Left colon (tissue), 2 donors: ENCODE measurements around the gene ZCCHC2. TPM values are rescaled to one million over a fixed set of nuclear protein-coding genes. Genes with fewer than 3 reads are reported as not detected.

ENCODE experiments used
- ATAC-seq: fragments of 200-7000 bp; cut with Tn5 transposase; one replicate; pipeline ENCODE4 v1.9.1; 2020; ENCODE audit warnings: mild to moderate bottlenecking, moderate library complexity
- DNase-seq, 2 donors: peaks; one replicate each; pipeline ENCODE4 v3.0.0-alpha.2; 2020
- intact Hi-C, 2 donors: fragments of 100-400 bp; cut with DNase I in 1 of 2; cut with micrococcal nuclease in 1 of 2; formaldehyde crosslinking; loops; one replicate each; pipeline versions ENCODE4 v1.11.2 to v1.14.0; 2022; cut with DNase I, micrococcal nuclease
- total RNA-seq, 2 donors: library from RNA; stranded (reverse); fragmentation: NEBNext Ultra II Directional; extraction: Animal tissue kit (Norgen Biotek cat#: 25700); gene quantifications; one replicate each; pipeline ENCODE4 v1.2.1, GENCODE V29; 2021
- donor health status: DM: no; HTN: no; CAD: no.
- donor health status: DM: yes; HTN: yes; CAD: no.

The ZCCHC2 gene
- total RNA-seq, 2 donors from 2014 or later: 20.2 to 23.5 TPM

- intact Hi-C loops: no loop called here
- DNase-seq (no peak), ATAC-seq (peak; percentile 77)
Measured at GRCh38 chr18:62505669-62506494, 16.9 kb upstream of the ZCCHC2 start.

GRCh38 chr18:62506495-62507143 lies 16.2 kb upstream of the ZCCHC2 start:
- ATAC-seq: peak; percentile 37
- DNase-seq: no peak
- intact Hi-C loops: no loop called here

GRCh38 chr18:62509779-62510178 lies 13.0 kb upstream of the ZCCHC2 start:
- intact Hi-C loops: no loop called here
- DNase-seq: no peak

GRCh38 chr18:62510789-62511188 lies 12.0 kb upstream of the ZCCHC2 start:
- ATAC-seq (no peak), DNase-seq (no peak)
- intact Hi-C loops: no loop called here

More at GRCh38 chr18:62509779-62510178, 13.0 kb upstream of the ZCCHC2 start:
- peak; percentile 61 for ATAC-seq

GRCh38 chr18:62512532-62512931 lies 10.3 kb upstream of the ZCCHC2 start:
- intact Hi-C loops: no loop called here
- ATAC-seq (no peak), DNase-seq (no peak)

- intact Hi-C loops: no loop called here
- DNase-seq: no peak
- ATAC-seq: no peak
Measured at GRCh38 chr18:62512996-62513395, 9.8 kb upstream of the ZCCHC2 start.

- intact Hi-C loops: no loop called here
- ATAC-seq (no peak), DNase-seq (no peak)
Measured at GRCh38 chr18:62514570-62514969, 8.3 kb upstream of the ZCCHC2 start.

GRCh38 chr18:62516242-62516641 lies 6.6 kb upstream of the ZCCHC2 start:
- intact Hi-C loops: no loop called here
- no peak for DNase-seq
- no peak for ATAC-seq

- no peak for DNase-seq
- ATAC-seq: no peak
- intact Hi-C loops: no loop called here
Measured at GRCh38 chr18:62518460-62519375, 4.1 kb upstream of the ZCCHC2 start.

- ATAC-seq (no peak), DNase-seq (no peak)
- intact Hi-C loops: no loop called here
Measured at GRCh38 chr18:62519684-62520083, 3.1 kb upstream of the ZCCHC2 start.

GRCh38 chr18:62521082-62521481 lies 1.7 kb upstream of the ZCCHC2 start:
- intact Hi-C loops: no loop called here
- no peak for DNase-seq
- ATAC-seq: no peak

GRCh38 chr18:62521593-62521992 lies 1.2 kb upstream of the ZCCHC2 start:
- intact Hi-C loops: no loop called here
- no peak for DNase-seq
- no peak for ATAC-seq

- intact Hi-C loops: no loop called here
- ATAC-seq (peak; percentile 22), DNase-seq (no peak)
Measured at GRCh38 chr18:62522178-62522503, 684 bp upstream of the ZCCHC2 start.

GRCh38 chr18:62523255-62523588 lies 397 bp downstream of the ZCCHC2 start:
- ATAC-seq (no peak), DNase-seq (no peak)
- intact Hi-C loops: no loop called here

GRCh38 chr18:62523631-62524439 lies 1.0 kb downstream of the ZCCHC2 start:
- peak; percentile 5 for ATAC-seq
- intact Hi-C loops: no loop called here

GRCh38 chr18:62524440-62525200 lies 1.8 kb downstream of the ZCCHC2 start:
- DNase-seq: peak; percentile 40 to 72
- peak; percentile 36 for ATAC-seq
- intact Hi-C loops: no loop called here

More at GRCh38 chr18:62523631-62524439, 1.0 kb downstream of the ZCCHC2 start:
- peak; percentile 39 to 62 for DNase-seq

- DNase-seq (no peak), ATAC-seq (no peak)
- intact Hi-C loops: no loop called here
Measured at GRCh38 chr18:62525608-62526007, 2.8 kb downstream of the ZCCHC2 start.
